Fibroblast of pulmonary artery (primary cell): Measurements from ENCODE around the gene LENEP.

Experiments used
- DNase-seq: peaks from one replicate; pipeline ENCODE4 v3.0.0-alpha.2; 2010; ENCODE audit warnings: low read depth
- H3K4me3 ChIP-seq: replicated peaks from 2 replicates; pipeline ENCODE4 v1.5.1; 2011; ENCODE audit warnings: low read depth, mild to moderate bottlenecking, control low read depth, low read length, moderate library complexity
- TF ChIP-seq, protein P1 (sequence below): IDR thresholded peaks from 2 replicates; pipeline ENCODE4 v1.5.1; 2011; ENCODE audit warnings: mild to moderate bottlenecking, control low read depth, low read length, inconsistent platforms; ENCODE audit errors: missing control alignments

The LENEP gene

GRCh38 chr1:155034318-155035208, 41.2 kb downstream of the LENEP start:
- TF ChIP-seq, protein P1, sequence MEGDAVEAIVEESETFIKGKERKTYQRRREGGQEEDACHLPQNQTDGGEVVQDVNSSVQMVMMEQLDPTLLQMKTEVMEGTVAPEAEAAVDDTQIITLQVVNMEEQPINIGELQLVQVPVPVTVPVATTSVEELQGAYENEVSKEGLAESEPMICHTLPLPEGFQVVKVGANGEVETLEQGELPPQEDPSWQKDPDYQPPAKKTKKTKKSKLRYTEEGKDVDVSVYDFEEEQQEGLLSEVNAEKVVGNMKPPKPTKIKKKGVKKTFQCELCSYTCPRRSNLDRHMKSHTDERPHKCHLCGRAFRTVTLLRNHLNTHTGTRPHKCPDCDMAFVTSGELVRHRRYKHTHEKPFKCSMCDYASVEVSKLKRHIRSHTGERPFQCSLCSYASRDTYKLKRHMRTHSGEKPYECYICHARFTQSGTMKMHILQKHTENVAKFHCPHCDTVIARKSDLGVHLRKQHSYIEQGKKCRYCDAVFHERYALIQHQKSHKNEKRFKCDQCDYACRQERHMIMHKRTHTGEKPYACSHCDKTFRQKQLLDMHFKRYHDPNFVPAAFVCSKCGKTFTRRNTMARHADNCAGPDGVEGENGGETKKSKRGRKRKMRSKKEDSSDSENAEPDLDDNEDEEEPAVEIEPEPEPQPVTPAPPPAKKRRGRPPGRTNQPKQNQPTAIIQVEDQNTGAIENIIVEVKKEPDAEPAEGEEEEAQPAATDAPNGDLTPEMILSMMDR = no peak
- no peak overlapping the region for H3K4me3 ChIP-seq

DNA sequence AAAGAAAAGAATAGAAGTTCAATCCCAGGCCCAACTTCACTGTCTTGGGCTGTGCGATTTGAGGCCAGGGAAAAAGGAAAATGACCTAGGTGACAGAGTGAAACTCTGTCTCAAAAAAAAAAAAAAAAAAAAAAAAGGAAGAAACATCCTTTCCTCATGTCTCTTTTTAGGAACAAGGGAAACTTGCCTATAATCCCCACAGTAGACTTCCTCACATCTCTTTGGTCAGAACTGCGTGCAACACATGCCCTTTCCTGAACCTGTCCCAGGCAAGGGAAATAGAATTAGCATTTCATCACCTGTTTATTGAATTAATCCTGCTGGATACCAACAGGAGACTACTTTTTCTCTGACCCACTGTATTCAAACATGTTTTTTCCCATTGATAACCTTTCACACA, 42.5 kb downstream of the LENEP start:
- no peak for DNase-seq
- H3K4me3 ChIP-seq = no peak overlapping the region
- TF ChIP-seq, protein P1 = no peak

More at GRCh38 chr1:155034318-155035208, 41.2 kb downstream of the LENEP start:
- DNase-seq = no peak

DNA sequence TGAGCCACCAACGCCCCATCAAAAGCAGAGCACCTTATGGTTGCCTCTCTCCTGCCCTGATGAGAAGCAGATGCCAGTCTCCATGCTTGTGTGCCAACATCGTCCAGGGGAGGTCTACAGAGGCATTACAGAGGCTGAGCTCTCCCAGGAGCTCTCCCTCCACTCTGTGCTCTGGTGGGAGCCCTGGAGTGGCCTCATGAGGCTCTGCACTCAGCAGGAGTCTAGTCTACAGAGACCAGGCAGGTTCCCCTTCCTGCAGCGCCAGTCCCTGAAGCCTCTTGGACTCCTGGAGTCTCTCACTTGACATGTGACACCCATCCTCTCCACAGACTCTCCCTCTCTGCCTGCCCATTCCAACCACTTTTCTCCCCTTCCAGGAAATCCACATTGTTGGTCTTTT, 43.7 kb downstream of the LENEP start:
- TF ChIP-seq, protein P1 = no peak
- no peak overlapping the region for H3K4me3 ChIP-seq
- no peak for DNase-seq

- no peak overlapping the region for H3K4me3 ChIP-seq
- TF ChIP-seq, protein P1 = no peak
- no peak for DNase-seq
Measured at GRCh38 chr1:155037851-155038441, 44.6 kb downstream of the LENEP start.

DNA sequence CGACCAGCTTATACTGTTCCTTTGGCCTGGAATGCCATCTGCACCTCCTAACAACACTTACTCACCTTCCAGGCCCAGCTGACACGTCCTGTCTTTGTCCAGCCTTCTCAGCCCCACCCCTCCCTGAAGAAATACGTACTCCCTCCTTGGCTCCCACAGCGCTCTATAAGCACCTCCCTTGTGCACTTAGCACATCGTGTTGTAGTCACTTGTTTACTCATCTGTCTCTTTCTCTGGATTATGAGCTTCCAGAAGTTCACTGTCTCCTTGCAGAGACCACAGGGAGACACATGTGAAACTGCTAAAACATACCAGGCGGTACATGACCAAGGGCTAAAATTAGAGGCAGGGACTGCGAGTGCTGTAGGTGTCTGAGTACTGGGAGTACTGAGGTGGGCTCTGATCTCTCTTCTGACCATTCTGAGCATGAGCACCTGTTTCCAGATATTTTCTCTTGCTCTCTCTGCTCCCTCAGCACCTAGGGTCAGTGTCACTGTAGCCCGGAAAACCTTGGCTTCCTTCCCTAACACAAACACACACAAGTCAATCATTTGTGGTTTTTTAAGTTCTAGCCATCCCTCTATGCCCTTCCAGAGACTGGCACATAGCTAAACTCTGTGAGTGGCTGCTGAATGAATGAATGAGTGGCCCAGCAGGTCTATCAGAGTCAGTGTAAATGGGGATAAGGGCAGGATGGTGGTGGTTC, 45.4 kb downstream of the LENEP start:
- no peak overlapping the region for H3K4me3 ChIP-seq
- no peak for DNase-seq
- TF ChIP-seq, protein P1 = no peak

DNA sequence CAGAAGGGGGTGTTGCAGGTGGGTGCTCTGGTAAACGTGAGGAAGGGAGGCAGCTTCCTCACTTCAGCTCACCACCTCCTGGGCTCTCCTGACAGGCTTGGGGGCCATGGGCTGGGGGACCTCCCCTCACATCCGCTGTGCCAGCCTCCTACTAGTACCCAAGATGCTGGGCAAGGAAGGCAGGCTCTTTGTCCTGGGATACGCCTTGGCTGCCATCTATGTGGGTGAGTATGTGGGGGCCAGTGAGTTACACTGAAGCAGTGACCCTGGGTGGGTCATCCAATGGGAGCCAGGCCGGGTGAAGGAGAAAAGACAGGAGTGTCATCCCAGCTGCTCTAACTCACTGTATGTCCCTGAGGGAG, 45.9 kb downstream of the LENEP start:
- DNase-seq = no peak
- no peak overlapping the region for H3K4me3 ChIP-seq
- TF ChIP-seq, protein P1 = no peak
